Kidney epithelial cell (primary cell): ENCODE data around the gene PPP2R1B. TPM values are rescaled to one million over a fixed set of nuclear protein-coding genes. Genes with fewer than 3 reads are reported as not detected.
A peak's percentile ranks its signal among the peaks of the same experiment; 100 is the strongest.

Experiments used
- DNase-seq: peaks from one replicate; pipeline ENCODE4 v3.0.0-alpha.2; 2010; ENCODE audit warnings: low read depth
- H3K27me3 ChIP-seq: 2 replicates; pipeline ENCODE4 v1.6.0; 2011; ENCODE audit warnings: low read length; ENCODE audit not compliant: control insufficient read depth, insufficient read depth
- H3K36me3 ChIP-seq: 2 replicates; pipeline ENCODE4 v1.5.1; 2011; ENCODE audit warnings: low read length; ENCODE audit not compliant: control insufficient read depth, insufficient read depth
- H3K4me3 ChIP-seq: 2 replicates; pipeline ENCODE4 v1.5.1; 2011; ENCODE audit warnings: low read depth, mild to moderate bottlenecking, control low read depth, low read length
- CTCF ChIP-seq: IDR thresholded peaks from 2 replicates; pipeline ENCODE4 v1.5.1; 2011; ENCODE audit warnings: mild to moderate bottlenecking, moderate library complexity, low read length, control low read depth, inconsistent platforms; ENCODE audit not compliant: insufficient read depth, poor library complexity, severe bottlenecking
- total RNA-seq: library from RNA; depleted of rRNA; stranded (reverse); fragments of >200 nt; gene quantifications from 2 replicates; pipeline ENCODE4 v1.2.3, GENCODE V29; 2015

Gene PPP2R1B
- total RNA-seq, 1 donor from 2014 or later: 34.5 TPM

GRCh38 chr11:111697933-111698371 is 68.2 kb downstream of the PPP2R1B start:
- Histone ChIP-seq H3K27me3 (no peaks in the 10 kb centered on the region), H3K36me3 (no peaks in the 10 kb centered on the region), H3K4me3 (no peak overlapping the region)
- no peak for DNase-seq
- no peak for TF ChIP-seq CTCF

GRCh38 chr11:111696556-111696955 is 69.6 kb downstream of the PPP2R1B start:
- no peaks in the 10 kb centered on the region for H3K27me3 ChIP-seq
- no peak overlapping the region for H3K4me3 ChIP-seq
- no peak for TF ChIP-seq CTCF
- H3K36me3 ChIP-seq: no peaks in the 10 kb centered on the region
- DNase-seq: no peak

- DNase-seq: peak; percentile 80
- no peaks in the 10 kb centered on the region for H3K27me3 ChIP-seq
- H3K4me3 ChIP-seq: no peak overlapping the region
- no peaks in the 10 kb centered on the region for H3K36me3 ChIP-seq
- no peak for TF ChIP-seq CTCF
These were observed 71.3 kb downstream of the PPP2R1B start for GRCh38 chr11:111694851-111695250.

- no peaks in the 10 kb centered on the region for H3K27me3 ChIP-seq
- DNase-seq: no peak
- TF ChIP-seq CTCF: no peak
These were observed 72.8 kb downstream of the PPP2R1B start for GRCh38 chr11:111693224-111693937.

GRCh38 chr11:111691741-111692140 is 74.4 kb downstream of the PPP2R1B start:
- Histone ChIP-seq H3K4me3 (no peak overlapping the region), H3K36me3 (no peaks in the 10 kb centered on the region), H3K27me3 (no peaks in the 10 kb centered on the region)
- no peak for TF ChIP-seq CTCF
- no peak for DNase-seq

More at GRCh38 chr11:111693224-111693937, 72.8 kb downstream of the PPP2R1B start:
- Histone ChIP-seq H3K36me3 (no peaks in the 10 kb centered on the region), H3K4me3 (no peak overlapping the region)

- H3K4me3 ChIP-seq: no peak overlapping the region
- no peaks in the 10 kb centered on the region for H3K27me3 ChIP-seq
- DNase-seq: no peak
- TF ChIP-seq CTCF: no peak
- H3K36me3 ChIP-seq: no peaks in the 10 kb centered on the region
These were observed 75.0 kb downstream of the PPP2R1B start for GRCh38 chr11:111691176-111691575.
